ENCODE measurements around the gene MTMR6.
"Not testable (repeated sequence)": the region's sequence is repeated elsewhere in the genome, so short reads cannot be mapped to it uniquely, and the experiment has no call there.

MTMR6 gene

DNA sequence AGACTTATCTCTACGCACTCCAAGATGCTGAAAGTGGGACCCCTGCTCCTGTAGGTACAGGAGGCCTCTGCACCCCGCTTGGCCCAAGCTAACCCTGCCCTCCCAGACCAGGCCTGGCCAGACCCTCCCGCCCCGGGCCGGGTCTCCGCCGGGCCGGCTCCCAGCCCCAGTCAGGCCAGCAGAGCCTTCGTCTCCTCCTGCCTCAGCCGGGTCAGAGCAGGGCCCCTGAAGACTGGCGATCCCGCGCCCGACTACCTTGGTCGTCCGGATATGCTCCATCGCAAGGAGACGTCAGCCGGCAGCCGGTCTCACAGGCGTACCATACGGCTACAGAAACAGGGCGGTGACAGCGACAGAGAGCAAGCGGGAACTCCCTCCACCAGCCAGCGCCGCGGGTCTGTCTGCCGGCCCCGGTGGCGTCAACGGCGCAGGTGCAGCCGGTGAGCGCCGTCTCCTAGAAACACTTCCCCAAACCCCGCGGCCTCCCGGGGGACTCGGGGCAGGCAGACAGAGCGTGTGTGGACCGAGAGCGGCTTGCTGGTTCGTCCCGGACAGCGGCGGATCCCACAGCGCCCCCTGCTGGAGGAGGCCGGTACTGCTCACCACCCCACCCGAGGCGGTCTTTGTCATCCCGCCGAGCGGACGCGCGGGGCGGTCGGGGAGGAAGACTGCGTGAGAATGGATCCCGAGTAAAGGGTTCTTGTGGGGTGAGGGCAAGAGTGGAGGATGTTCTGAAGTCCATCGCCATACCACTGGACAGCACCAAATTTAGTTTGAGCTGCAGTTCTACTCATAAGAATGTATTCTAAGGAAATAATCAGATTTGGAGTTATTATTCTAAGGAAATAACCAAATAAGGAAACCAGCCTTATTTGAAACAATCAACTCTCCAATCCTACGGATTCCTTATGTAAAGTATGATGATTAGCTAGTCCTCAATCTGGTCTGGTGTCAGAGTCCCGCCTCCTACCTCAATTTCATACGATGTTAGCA lies at the start of gene MTMR6:
Gene MTMR6 (minus strand): TSS at position 520 of the 993 bp plus-strand sequence. CDS start 241 bp downstream, at position 279.
- DNase-seq: peak; percentile 50

GRCh38 chr13:25335856-25336255 lies 48.6 kb upstream of the MTMR6 start:
- no peak for DNase-seq

- DNase-seq: no peak
These were observed 43.3 kb upstream of the MTMR6 start for GRCh38 chr13:25330541-25330940.

GRCh38 chr13:25329706-25330105 lies 42.4 kb upstream of the MTMR6 start:
- DNase-seq: no peak

DNA sequence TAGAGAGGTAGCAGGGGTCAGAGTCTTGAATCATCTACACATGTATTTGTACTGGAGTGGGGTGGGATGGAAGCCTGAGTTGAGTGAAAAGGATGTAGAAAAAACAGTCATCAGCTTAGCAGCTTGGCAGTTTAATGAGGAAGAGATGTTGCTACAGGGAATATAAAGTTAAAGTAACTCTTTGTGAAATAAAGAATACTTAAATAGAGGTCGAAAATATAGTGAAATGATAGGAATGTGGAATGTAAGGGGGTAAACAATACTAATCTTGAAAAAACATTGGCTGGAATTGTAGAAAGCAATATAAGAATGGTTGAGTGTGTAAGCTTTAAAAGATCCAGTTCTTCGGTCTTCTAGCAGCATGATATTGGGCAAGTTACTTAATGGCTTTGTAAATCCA lies 36.8 kb upstream of the MTMR6 start:
- DNase-seq: no peak

- no peak for DNase-seq
These were observed 32.5 kb upstream of the MTMR6 start for GRCh38 chr13:25319771-25320170.

- DNase-seq: not testable (repeated sequence)
These were observed 31.7 kb upstream of the MTMR6 start for GRCh38 chr13:25318946-25319345.

GRCh38 chr13:25310891-25311290 lies 23.6 kb upstream of the MTMR6 start:
- no peak for DNase-seq

- no peak for DNase-seq
These were observed 19.6 kb upstream of the MTMR6 start for GRCh38 chr13:25306671-25307464.

DNA sequence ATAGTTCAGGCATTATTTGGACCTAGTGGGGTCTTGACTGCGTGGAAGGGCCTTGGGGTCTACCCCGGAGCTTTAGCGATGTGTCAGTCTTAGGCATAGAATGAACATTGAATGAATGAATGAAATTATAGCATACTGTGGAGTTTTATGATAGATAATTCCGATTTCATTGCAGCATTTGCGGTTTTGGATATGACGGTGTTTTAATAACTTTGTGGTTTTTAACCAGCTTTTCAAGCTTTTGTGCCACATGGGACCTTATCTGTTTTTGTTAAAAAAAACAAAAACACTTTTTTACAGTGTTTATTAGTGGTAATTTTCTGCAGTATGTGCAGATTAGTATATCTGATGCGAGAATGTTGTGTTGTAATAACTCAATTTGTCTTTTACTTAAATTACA lies 14.8 kb upstream of the MTMR6 start:
- DNase-seq: no peak

DNA sequence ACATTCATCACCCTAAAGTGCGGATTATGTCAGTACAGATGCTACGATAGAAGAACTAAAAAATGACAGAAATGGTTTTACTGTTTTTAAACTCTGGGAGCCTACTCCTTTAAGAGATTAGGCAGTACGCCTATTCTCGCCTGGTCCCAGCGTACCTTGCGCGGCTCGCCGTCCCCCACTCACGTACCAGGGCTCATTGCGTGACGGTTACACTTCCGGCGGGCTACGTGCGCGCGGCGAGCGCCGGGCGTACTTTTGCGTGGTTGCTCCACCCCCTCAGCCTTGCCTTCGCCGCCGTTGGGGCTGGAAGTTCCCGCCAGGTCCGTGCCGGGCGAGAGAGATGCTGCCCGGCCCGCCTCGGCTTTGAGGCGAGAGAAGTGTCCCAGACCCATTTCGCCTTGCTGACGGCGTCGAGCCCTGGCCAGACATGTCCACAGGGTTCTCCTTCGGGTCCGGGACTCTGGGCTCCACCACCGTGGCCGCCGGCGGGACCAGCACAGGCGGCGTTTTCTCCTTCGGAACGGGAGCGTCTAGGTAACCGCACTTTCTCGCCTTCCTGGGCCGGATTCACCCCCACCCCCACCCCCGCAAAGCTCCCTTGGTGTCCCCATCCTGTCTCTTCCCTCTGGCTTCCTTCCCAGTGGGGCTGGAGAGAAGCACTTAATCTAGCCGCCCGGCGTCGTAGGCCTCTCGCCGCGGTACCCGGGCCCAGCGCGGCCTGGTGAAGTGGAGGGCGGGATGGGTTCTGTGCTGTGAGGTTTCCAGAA lies 14.2 kb upstream of the MTMR6 start, which contains the start of gene NUP58:
Gene NUP58 (plus strand): TSS at position 279 of the 767 bp plus-strand sequence. CDS start 149 bp downstream, at position 428.
- DNase-seq: peak; percentile 50

GRCh38 chr13:25300861-25301346 lies 13.6 kb upstream of the MTMR6 start:
- no peak for DNase-seq

DNA sequence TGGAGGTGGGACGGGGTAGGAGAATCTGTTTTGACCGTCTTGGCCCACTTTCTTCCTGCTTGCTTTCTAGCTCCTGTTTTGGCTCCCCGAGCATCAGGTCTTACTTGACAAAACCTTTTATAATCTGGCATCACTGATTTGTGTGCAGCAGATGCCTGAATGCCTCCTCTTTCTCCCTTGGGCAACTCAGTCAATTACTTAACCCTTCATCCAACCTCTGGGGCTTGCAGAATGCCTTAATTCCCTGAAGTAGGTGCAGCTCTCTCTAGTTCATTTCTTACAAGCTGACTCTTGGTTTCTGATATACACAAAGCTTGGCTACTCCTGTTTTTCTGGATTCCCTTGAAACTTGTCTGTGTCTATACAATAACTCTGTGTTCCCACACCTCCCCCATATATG lies 8.4 kb upstream of the MTMR6 start:
- DNase-seq: no peak

- DNase-seq: no peak
These were observed 7.9 kb upstream of the MTMR6 start for GRCh38 chr13:25295228-25295627.

DNA sequence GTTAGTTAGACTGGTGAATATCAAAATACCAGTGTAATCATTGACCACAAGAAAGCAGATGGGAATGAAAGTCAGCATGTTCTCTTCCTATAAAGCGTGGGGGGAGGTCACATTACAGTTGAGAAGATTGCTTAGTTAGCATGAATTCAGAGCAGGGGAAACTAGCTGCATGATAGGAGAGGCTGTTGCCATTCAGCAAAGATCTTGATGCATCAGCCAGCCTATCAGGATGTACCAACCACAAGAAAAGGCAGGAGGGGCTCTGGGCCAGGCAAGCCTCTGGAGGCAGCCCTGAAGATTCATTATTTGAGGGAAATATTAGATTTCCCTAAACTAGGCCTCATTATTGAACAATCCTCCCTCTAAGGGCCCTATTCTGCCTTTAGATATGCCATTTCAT lies 5.0 kb upstream of the MTMR6 start:
- DNase-seq: peak; percentile 1

DNA sequence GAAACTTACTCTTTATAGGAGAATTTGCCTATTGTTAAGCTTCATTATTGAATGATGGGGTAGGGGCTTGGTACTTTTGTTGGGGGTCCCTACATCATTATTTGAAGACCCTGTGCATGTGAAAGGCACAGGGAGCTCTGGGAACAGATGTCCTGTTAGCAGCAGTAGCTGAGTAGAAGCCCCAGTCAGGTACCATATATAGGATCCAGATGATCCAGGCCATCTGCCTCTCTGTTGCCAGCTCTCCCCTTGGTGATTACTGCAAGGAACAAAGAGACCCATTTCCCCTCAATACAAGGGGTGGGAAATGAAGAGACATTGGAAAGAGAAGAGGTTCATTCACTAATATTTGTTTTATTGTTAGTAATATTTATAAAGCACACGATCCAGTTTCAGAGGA lies 4.4 kb upstream of the MTMR6 start:
- no peak for DNase-seq

DNA sequence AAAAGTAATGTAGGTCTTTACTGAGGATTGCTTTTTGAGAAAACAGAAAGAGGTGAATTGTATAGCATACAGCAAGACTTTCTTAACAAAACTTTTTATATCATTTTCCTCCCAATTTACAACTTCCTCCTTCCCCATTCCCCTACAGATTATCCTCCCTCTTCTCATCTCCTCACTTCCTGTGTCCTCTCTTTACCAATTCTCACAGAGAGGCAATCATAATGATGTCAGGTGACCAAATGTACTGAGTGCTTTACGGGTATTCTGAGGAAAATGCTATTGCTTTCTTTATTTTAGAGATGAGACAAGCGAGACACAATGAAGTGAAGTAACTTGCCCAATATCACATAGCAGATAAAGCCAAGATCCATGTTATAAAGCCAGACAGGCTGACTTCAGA lies 1.7 kb upstream of the MTMR6 start:
- no peak for DNase-seq

DNA sequence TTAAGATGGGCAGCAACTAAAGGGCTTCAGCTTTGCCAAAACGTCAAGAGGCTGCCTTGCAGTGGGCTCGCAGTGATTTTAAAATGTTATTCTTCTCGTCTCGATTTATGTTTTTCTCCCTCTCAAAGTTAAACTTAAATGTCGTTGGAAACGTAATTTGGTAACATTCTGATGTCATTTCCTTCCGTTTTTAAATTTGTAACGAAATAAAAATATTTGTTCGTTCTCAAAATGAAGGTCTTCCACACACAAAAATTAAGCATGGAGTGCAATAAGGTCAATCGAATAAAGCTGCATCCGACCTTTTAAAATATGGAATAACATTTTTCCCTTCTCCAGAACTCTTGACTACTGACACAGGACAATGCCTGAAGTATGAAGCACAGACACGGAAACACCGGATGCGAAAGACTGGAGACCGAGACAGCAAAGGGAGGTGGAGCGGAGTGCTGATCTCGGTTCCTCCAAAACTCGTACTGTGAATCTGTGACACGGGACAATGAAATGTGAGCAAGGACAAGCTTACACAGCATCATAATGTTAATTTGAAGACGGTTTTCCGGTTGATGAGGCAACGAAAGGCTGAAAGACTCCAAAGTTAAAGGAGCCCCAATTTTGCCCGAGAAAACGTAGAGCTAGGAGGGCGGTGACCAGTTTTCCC lies 850 bp downstream of the MTMR6 start:
- DNase-seq: no peak

GRCh38 chr13:25281935-25282332 lies 5.4 kb downstream of the MTMR6 start:
- no peak for DNase-seq

GRCh38 chr13:25281193-25281934 lies 5.9 kb downstream of the MTMR6 start:
- DNase-seq: no peak

DNA sequence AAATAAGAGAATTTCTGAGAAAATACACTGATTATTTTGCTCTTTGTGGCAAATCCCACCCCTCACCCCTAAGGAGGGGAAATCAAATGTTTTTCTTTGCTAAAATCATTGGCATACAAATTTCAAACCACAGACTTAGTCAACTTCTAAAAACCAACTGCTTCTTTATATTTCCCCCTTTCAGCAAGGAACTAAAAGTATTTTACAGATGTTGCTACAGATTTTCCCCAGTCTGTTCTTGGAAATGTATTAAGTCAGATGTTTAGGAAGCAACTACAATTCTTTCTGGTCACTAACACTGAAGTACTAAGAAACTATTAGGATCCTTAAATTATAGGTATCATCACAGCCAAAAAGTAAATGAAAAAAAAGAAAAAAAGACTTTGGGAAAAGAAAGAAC lies 6.9 kb downstream of the MTMR6 start:
- DNase-seq: no peak

All from NCI-H1436 treated with DMSO at 0.1 percent for 48 hours (cell line).